HL-60/S4 treated with phorbol 12-myristate 13-acetate at 8.2 ng/mL for 4 days and 3 days (cell line): ENCODE results near the gene ENOPH1.

ENCODE experiments used
- in situ Hi-C: fragments of 300-500 bp; cut with MboI; formaldehyde crosslinking; loops from 2 replicates; pipeline ENCODE4 v1.15.0; 2022; ENCODE audit warnings: low sequenced_read_pairs

The ENOPH1 gene

GRCh38 chr4:82501154-82501442 is 70.7 kb downstream of the ENOPH1 start:
- in situ Hi-C loops, result no loop called here

GRCh38 chr4:82508011-82508410 is 77.6 kb downstream of the ENOPH1 start:
- in situ Hi-C loops, result no loop called here

GRCh38 chr4:82508806-82509428 is 78.5 kb downstream of the ENOPH1 start:
- in situ Hi-C loops, result no loop called here

GRCh38 chr4:82510216-82510615 is 79.8 kb downstream of the ENOPH1 start:
- in situ Hi-C loops, result no loop called here
